GM23338 (cell line): ENCODE data around the gene ADGRL1. TPM values are rescaled to one million over a fixed set of nuclear protein-coding genes. Genes with fewer than 3 reads are reported as not detected.

Experiments
- ATAC-seq: fragments of 200-7000 bp; cut with Tn5 transposase; 3 replicates; pipeline ENCODE4 v1.9.1; 2020
- DNase-seq: peaks from one replicate; pipeline ENCODE4 v3.0.0-alpha.2; 2015; ENCODE audit warnings: low spot score
- H2AFZ ChIP-seq: fragments of 200-600 bp; sonication (generic); 2 replicates; pipeline ENCODE4 v1.8.0; 2016; ENCODE audit warnings: antibody characterized with exemption, mild to moderate bottlenecking, moderate library complexity
- H3F3A ChIP-seq: fragments of 200-600 bp; sonication (generic); replicated peaks from 2 replicates; pipeline ENCODE4 v1.8.0; 2017; ENCODE audit warnings: antibody characterized with exemption, mixed run types, low read depth
- H3K27ac ChIP-seq: fragments of 200-600 bp; sonication (generic); 2 replicates; pipeline ENCODE4 v1.6.1; 2016; ENCODE audit warnings: low read depth
- H3K27me3 ChIP-seq: fragments of 200-600 bp; sonication (generic); 2 replicates; pipeline ENCODE4 v1.8.0; 2016; ENCODE audit warnings: mild to moderate bottlenecking, mixed run types, moderate library complexity; ENCODE audit not compliant: insufficient read depth
- H3K36me3 ChIP-seq: fragments of 200-600 bp; sonication (generic); 2 replicates; pipeline ENCODE4 v1.8.0; 2016; ENCODE audit warnings: mild to moderate bottlenecking; ENCODE audit not compliant: insufficient read depth
- H3K4me1 ChIP-seq: fragments of 200-600 bp; sonication (generic); 2 replicates; pipeline ENCODE4 v1.8.0; 2016; ENCODE audit warnings: mild to moderate bottlenecking, moderate library complexity; ENCODE audit not compliant: insufficient read depth
- H3K4me2 ChIP-seq: fragments of 200-600 bp; sonication (generic); 2 replicates; pipeline ENCODE4 v1.7.1; 2017; ENCODE audit warnings: mixed run types
- H3K4me3 ChIP-seq: fragments of 200-600 bp; sonication (generic); 2 replicates; pipeline ENCODE4 v1.6.1; 2016; ENCODE audit warnings: mixed run types
- H3K79me2 ChIP-seq: fragments of 200-600 bp; sonication (generic); replicated peaks from 2 replicates; pipeline ENCODE4 v1.8.0; 2017; ENCODE audit warnings: mild to moderate bottlenecking; ENCODE audit not compliant: insufficient read depth
- H3K9me2 ChIP-seq: fragments of 200-600 bp; sonication (generic); 2 replicates; pipeline ENCODE4 v1.8.0; 2017; ENCODE audit not compliant: insufficient read depth
- H4K20me1 ChIP-seq: fragments of 200-600 bp; sonication (generic); replicated peaks from 2 replicates; pipeline ENCODE4 v1.8.0; 2017; ENCODE audit warnings: mild to moderate bottlenecking; ENCODE audit not compliant: insufficient read depth
- H3K27ac Mint-ChIP-seq: 2 replicates; pipeline ENCODE4 v1.8.0; 2020; ENCODE audit warnings: inconsistent platforms, mild to moderate bottlenecking, moderate library complexity, mixed read lengths
- H3K27me3 Mint-ChIP-seq: 3 replicates; pipeline ENCODE4 v1.8.0; 2022; ENCODE audit warnings: low read depth, mild to moderate bottlenecking, moderate library complexity, mixed read lengths, inconsistent platforms; ENCODE audit not compliant: insufficient read depth, poor library complexity
- H3K36me3 Mint-ChIP-seq: 3 replicates; pipeline ENCODE4 v1.8.0; 2021; ENCODE audit warnings: low read depth, mild to moderate bottlenecking, inconsistent platforms, moderate library complexity, mixed read lengths
- H3K4me1 Mint-ChIP-seq: 3 replicates; pipeline ENCODE4 v1.8.0; 2020; ENCODE audit warnings: mild to moderate bottlenecking, inconsistent platforms, mixed read lengths
- H3K4me3 Mint-ChIP-seq: 3 replicates; pipeline ENCODE4 v1.8.0; 2021; ENCODE audit warnings: moderate library complexity, mild to moderate bottlenecking, inconsistent platforms, mixed read lengths
- H3K9me3 Mint-ChIP-seq: 3 replicates; pipeline ENCODE4 v1.8.0; 2020; ENCODE audit warnings: moderate library complexity, mild to moderate bottlenecking, inconsistent platforms, mixed read lengths
- CREB1 ChIP-seq: fragments of 250-450 bp; sonication (Bioruptor Pico); IDR thresholded peaks from 2 replicates; pipeline ENCODE4 v1.5.0; 2020; ENCODE audit warnings: low read depth, mild to moderate bottlenecking, moderate library complexity
- ETS1 ChIP-seq: IDR thresholded peaks from 2 replicates; pipeline ENCODE4 v1.6.1; 2016; ENCODE audit warnings: antibody characterized with exemption
- EZH2phosphoT487 ChIP-seq: fragments of 200-600 bp; sonication (generic); IDR thresholded peaks from one replicate; pipeline ENCODE4 v1.8.1; 2018; ENCODE audit warnings: antibody characterized with exemption; ENCODE audit not compliant: unreplicated experiment
- JUNB ChIP-seq: IDR thresholded peaks from one replicate; pipeline ENCODE4 v1.6.1; 2016; ENCODE audit warnings: antibody characterized with exemption; ENCODE audit not compliant: unreplicated experiment
- POLR2AphosphoS5 ChIP-seq: IDR thresholded peaks from 2 replicates; pipeline ENCODE4 v1.6.1; 2016; ENCODE audit warnings: antibody characterized with exemption, low read depth
- REST ChIP-seq: IDR thresholded peaks from one replicate; pipeline ENCODE4 v1.6.1; 2018; ENCODE audit warnings: antibody characterized with exemption; ENCODE audit not compliant: unreplicated experiment
- STAT1 ChIP-seq: IDR thresholded peaks from one replicate; pipeline ENCODE4 v1.6.1; 2016; ENCODE audit warnings: antibody characterized with exemption; ENCODE audit not compliant: unreplicated experiment
- ZNF114 ChIP-seq: fragments of 250-450 bp; sonication (Bioruptor Pico); IDR thresholded peaks from 2 replicates; pipeline ENCODE4 v1.5.0; 2020; ENCODE audit warnings: mild to moderate bottlenecking, moderate library complexity
- ZNF331 ChIP-seq: fragments of 250-450 bp; sonication (Bioruptor Pico); IDR thresholded peaks from 2 replicates; pipeline ENCODE4 v1.5.0; 2020; ENCODE audit warnings: low read depth, mild to moderate bottlenecking, moderate library complexity
- polyA plus RNA-seq: library from polyadenylated mRNA; unstranded; fragments of >200 nt; fragmentation: Nextera tagmentation; extraction: Ambion mirVana; gene quantifications from 2 replicates; pipeline ENCODE4 v1.2.1, GENCODE V29; 2016
- total RNA-seq: library from RNA; depleted of rRNA; stranded (reverse); fragments of >200 nt; shearing (Covaris generic); gene quantifications from 2 replicates; pipeline ENCODE4 v1.2.3, GENCODE V29; 2014

ADGRL1 gene
- total and polyA plus RNA-seq, 2 experiments from 2014 or later: 20.6 to 100 TPM

- no peak overlapping the region for H3K4me3 Mint-ChIP-seq
- H3K4me1 Mint-ChIP-seq: no peaks in the 10 kb centered on the region
- H3K27ac ChIP-seq: no peak overlapping the region
- no peaks in the 10 kb centered on the region for H3K9me2 ChIP-seq
- no peaks in the 10 kb centered on the region; the same call in 1 of the 2 replicates for H4K20me1 ChIP-seq
- no peaks in the 10 kb centered on the region for H3K4me1 ChIP-seq
- peaks cover 8% of the 10 kb centered on the region; the same call in 1 of the 2 replicates for H3K36me3 ChIP-seq
- ATAC-seq (no peak), DNase-seq (no peak)
- H3K4me2 ChIP-seq: no peak overlapping the region
- TF ChIP-seq ZNF331 (CRISPR knock-in tag): no peak
- no peak overlapping the region for H3K27ac Mint-ChIP-seq
- H3F3A ChIP-seq: peaks cover 1% of the 10 kb centered on the region; the same call in 1 of the 2 replicates
- H3K9me3 Mint-ChIP-seq: no peaks in the 10 kb centered on the region
- H3K4me3 ChIP-seq: no peak overlapping the region
- H3K27me3 Mint-ChIP-seq: peaks cover 9% of the 10 kb centered on the region
- H2AFZ ChIP-seq: no peak overlapping the region
- H3K27me3 ChIP-seq: no peaks in the 10 kb centered on the region
- H3K79me2 ChIP-seq: no peaks in the 10 kb centered on the region
- peaks cover 61% of the 10 kb centered on the region for H3K36me3 Mint-ChIP-seq
These were observed 48.8 kb downstream of the ADGRL1 start for GRCh38 chr19:14156971-14157717.

GRCh38 chr19:14156122-14156521, 49.8 kb downstream of the ADGRL1 start:
- Histone ChIP-seq H3K4me1 (no peaks in the 10 kb centered on the region), H3F3A (peaks cover 5% of the 10 kb centered on the region; the same call in 1 of the 2 replicates), H4K20me1 (no peaks in the 10 kb centered on the region; the same call in 1 of the 2 replicates), H3K79me2 (no peaks in the 10 kb centered on the region), H2AFZ (no peak overlapping the region), H3K4me2 (no peak overlapping the region), H3K9me2 (no peaks in the 10 kb centered on the region), H3K36me3 (peaks cover 8% of the 10 kb centered on the region; the same call in 1 of the 2 replicates), H3K27ac (no peak overlapping the region), H3K4me3 (no peak overlapping the region), H3K27me3 (no peaks in the 10 kb centered on the region)
- H3K4me1 Mint-ChIP-seq: peaks cover 3% of the 10 kb centered on the region; the same call in 1 of the 3 replicates
- DNase-seq (no peak), ATAC-seq (no peak)
- no peak for TF ChIP-seq ETS1
- TF ChIP-seq EZH2phosphoT487: no peak
- H3K4me3 Mint-ChIP-seq: no peak overlapping the region
- H3K36me3 Mint-ChIP-seq: peaks cover 68% of the 10 kb centered on the region
- no peak overlapping the region for H3K27ac Mint-ChIP-seq
- H3K27me3 Mint-ChIP-seq: peaks cover 11% of the 10 kb centered on the region
- H3K9me3 Mint-ChIP-seq: no peaks in the 10 kb centered on the region

GRCh38 chr19:14155371-14155770, 50.6 kb downstream of the ADGRL1 start:
- no peak for ATAC-seq
- no peaks in the 10 kb centered on the region for H3K9me3 Mint-ChIP-seq
- H3K9me2 ChIP-seq: no peaks in the 10 kb centered on the region
- H3K27ac Mint-ChIP-seq: no peak overlapping the region
- DNase-seq: no peak
- H3K4me1 Mint-ChIP-seq: peaks cover 3% of the 10 kb centered on the region; the same call in 1 of the 3 replicates
- no peak overlapping the region for H2AFZ ChIP-seq
- H3K27ac ChIP-seq: no peak overlapping the region
- H3K27me3 ChIP-seq: no peaks in the 10 kb centered on the region
- peaks cover 7% of the 10 kb centered on the region for H3K27me3 Mint-ChIP-seq
- H3K79me2 ChIP-seq: no peaks in the 10 kb centered on the region
- peaks cover 68% of the 10 kb centered on the region for H3K36me3 Mint-ChIP-seq
- no peak overlapping the region for H3K4me2 ChIP-seq
- H3K4me1 ChIP-seq: no peaks in the 10 kb centered on the region
- no peak overlapping the region for H3K4me3 ChIP-seq
- peaks cover 8% of the 10 kb centered on the region; the same call in 1 of the 2 replicates for H3K36me3 ChIP-seq
- H4K20me1 ChIP-seq: no peaks in the 10 kb centered on the region; the same call in 1 of the 2 replicates
- no peak overlapping the region for H3K4me3 Mint-ChIP-seq
- peaks cover 7% of the 10 kb centered on the region; the same call in 1 of the 2 replicates for H3F3A ChIP-seq
- TF ChIP-seq ETS1: no peak
- no peak for TF ChIP-seq REST
- no peak for TF ChIP-seq STAT1
- TF ChIP-seq CREB1 (CRISPR knock-in tag): no peak
- no peak for TF ChIP-seq JUNB
- no peak for TF ChIP-seq ZNF114
- TF ChIP-seq ZNF331 (CRISPR knock-in tag): no peak
- no peak for TF ChIP-seq POLR2AphosphoS5
